GM12874 (cell line): ENCODE results near the gene CD248.

Experiments
- TF ChIP-seq, protein P1 (sequence below): IDR thresholded peaks from 2 replicates; pipeline ENCODE4 v1.5.1; 2011; ENCODE audit warnings: low read depth, mild to moderate bottlenecking, control low read depth, low read length, moderate library complexity; ENCODE audit not compliant: insufficient read depth

Gene CD248

DNA sequence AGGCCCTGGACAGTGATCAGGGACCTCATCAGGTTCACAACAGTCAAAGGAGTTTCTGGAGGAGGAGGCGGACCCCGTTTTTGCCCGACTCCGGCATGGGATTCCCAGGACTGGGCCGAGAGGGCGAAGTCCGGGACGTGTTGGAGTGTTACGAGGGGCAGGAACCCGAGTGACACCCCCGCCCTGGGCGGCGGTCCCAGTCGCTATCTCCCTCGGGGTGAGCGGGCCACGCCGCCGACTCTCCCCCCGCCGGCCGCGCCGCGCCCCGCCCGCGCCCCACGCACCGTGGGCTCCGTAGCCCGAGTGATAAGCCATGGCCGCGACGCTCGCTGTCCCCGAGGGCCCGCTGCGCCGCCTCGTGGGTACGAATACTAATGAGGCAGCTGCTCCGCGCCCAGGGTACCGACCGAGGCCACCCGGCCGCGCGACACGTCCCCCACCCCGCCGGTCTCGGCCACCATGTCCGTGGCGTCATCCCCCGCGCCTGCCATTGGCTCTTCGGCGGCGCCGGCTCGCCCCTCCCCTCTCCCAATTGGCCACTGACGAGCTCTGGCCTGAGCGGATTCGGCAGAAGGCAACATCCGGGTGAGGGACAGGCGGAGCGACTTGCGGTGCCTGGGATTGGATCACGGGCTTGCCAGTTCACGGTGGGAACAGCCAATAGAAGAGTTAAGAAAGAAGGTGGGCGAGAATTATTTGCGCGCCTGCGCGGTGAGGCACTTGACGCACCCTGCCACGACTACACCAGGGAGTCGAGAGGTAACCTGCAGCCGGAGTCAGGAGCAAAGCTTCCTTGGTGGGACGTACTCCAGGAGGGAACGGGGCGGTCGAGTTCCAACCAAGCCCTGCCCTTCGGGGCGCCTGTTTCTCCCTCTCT lies 27.9 kb downstream of the CD248 start, which contains the start of gene YIF1A:
Gene YIF1A, minus strand, starts transcription at position 473 of the 877 bp plus-strand sequence. Its CDS starts 158 bp downstream, at position 315.
- TF ChIP-seq, protein P1, sequence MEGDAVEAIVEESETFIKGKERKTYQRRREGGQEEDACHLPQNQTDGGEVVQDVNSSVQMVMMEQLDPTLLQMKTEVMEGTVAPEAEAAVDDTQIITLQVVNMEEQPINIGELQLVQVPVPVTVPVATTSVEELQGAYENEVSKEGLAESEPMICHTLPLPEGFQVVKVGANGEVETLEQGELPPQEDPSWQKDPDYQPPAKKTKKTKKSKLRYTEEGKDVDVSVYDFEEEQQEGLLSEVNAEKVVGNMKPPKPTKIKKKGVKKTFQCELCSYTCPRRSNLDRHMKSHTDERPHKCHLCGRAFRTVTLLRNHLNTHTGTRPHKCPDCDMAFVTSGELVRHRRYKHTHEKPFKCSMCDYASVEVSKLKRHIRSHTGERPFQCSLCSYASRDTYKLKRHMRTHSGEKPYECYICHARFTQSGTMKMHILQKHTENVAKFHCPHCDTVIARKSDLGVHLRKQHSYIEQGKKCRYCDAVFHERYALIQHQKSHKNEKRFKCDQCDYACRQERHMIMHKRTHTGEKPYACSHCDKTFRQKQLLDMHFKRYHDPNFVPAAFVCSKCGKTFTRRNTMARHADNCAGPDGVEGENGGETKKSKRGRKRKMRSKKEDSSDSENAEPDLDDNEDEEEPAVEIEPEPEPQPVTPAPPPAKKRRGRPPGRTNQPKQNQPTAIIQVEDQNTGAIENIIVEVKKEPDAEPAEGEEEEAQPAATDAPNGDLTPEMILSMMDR = no peak

DNA sequence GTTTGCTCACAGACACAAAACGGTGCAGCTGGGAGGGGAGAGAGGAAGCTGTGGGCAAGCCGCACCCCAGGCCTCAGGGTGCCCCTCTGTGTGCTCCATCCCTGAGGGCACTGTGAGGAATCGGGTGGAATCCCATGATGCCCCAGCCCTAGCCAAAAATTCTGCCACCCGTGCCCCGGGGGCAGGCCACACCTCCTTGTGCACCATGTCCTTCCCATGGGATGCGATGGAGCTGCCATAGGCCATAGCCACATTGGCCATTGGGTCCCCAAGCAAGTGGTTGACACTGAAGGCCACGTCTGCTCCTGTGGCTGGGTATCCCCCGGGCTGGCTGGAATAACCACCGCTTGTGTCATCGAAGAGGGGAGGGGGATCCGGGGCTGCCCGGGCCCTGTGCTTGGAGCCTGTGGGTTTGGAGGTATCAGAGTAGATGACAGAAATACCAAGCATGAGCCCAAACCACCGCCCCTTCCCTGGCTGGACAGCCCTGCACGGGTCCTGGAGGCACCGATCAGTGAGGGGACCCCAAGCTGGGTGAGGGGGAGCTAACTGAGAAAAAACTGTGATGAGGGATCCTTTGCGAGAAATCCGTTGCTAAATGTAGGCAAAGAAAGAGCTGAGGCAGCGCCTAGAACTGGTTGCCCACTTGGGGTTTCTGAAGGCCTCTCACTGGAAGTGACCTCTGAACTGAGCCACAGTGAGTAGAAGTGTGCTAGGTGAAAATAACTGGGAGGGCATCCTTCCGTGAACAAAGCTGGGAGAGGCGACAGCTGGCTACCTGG lies 28.8 kb downstream of the CD248 start:
- TF ChIP-seq, protein P1 = no peak

DNA sequence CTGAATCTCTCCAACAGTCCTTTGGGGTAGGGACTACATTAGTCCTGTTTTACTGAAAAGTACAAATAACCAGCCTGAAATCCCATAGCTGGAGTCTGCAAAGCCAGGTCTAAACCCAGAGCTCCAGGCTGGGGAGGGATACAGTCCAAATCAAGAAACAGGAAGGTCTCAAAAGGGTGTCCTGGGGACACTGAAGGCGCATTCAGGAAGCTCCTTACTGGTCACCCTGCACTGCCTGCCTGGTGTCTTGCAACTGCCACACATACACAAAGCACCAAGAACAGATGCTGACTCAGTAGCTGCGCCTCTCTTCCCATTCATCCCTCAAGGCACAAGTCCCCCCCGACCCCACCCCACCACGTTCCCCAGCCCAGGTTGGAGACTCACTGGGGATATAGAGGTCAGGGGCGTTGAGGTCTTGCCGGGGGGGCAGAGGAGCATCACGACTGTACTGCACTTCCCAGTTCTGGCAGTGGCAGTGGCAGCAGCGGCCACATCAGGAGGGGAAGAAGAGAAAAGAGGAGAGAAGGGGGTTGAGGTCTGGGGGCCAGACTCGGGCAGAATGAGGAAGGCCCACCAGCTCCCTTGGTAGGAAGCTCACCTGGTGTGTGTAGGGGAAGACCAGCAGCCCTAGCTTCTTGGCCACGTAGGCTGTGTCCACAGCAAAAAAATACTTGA lies 29.5 kb downstream of the CD248 start:
- TF ChIP-seq, protein P1 = no peak

DNA sequence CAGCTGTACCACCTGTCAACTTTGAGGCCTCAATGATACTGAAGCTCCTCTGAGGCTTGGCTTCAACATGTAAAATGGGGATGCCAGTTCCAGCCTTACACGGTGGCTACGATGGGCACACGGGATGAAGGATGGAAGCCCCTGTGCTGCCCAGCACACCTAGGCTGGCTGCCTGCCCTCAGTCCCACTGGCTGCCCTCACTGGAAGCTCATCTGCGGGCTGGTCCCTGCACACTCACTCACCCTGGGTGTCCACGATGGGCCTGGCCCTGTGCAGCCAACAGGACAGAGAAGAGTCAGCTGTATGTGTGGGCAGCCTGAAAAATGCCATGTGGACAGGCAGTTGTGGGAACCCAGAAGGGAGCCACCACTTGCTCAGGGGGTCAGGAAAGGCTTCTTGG lies 30.1 kb downstream of the CD248 start:
- TF ChIP-seq, protein P1 = no peak

DNA sequence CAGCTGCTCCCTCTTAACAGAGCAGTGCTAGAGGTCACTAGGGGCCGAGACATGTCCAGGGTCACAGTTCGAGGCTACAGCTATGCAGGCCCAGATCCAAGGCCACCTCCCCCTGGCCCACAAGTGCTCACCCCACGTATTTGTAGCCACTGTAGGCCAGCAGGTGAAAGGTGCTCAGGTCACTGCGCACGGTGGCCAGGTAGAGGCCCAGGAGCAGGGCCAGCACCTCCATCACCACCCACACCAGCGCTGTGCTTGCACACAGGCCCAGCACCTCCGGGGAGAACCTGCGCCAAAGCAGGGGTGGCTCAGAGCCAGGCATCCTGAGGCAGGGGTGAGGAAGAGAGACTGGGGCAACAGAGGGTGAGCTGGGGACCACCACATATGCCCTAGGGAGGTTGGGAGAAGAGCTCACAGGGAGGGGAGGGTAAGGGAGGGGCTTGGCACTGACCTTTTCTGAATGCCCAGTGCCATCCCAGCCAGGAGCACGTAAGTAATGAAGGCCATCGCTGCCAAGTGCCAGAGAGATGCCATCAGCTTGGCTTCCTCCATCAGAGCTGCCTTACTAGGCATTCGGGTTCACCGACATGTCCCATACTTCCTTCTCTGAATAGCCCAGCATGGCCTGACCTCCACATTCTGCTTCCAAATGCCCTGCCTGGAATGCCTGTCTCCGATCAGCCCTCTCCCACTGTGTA lies 31.4 kb downstream of the CD248 start:
- TF ChIP-seq, protein P1 = no peak

DNA sequence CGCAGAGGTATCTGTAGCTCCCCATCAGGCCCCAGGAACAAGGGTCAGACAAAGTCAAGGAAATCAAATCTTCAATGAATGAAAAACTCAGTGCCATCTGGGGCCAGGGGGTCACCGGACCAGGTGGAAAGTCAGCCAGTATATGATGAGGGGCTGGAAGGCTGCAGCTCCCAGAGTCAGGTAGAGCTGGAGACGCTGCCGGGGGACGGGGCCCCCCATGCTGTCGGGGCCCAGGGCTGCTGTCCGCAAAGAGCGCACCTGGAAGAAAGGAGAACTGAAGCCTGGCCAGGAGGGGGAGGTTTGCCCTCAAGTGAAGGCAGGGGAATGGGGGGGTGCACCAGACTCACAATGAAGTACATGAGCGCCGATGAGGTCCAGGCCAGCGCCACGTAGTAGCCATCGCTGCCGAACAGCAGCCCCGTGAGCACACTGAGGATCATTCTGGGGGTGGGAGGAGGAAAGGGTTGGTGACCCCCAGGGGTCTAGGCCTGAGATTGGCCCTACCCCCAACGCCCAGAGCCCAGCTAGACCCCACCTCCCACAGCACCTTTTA lies 32.2 kb downstream of the CD248 start:
- TF ChIP-seq, protein P1 = no peak
